HL-60 (cell line): ENCODE measurements around the gene IL1RN.

Source experiments
- CTCF ChIP-seq: IDR thresholded peaks from one replicate; pipeline ENCODE4 v1.5.1; 2011; ENCODE audit warnings: low read length, control low read depth, inconsistent platforms; ENCODE audit not compliant: insufficient read depth
- GABPA ChIP-seq: IDR thresholded peaks from 2 replicates; pipeline ENCODE4 v1.6.1; 2012; ENCODE audit warnings: low read depth

GRCh38 chr2:113084249-113085000 lies 43.0 kb upstream of the IL1RN start:
- no peak for TF ChIP-seq GABPA
- peak; percentile 39 for TF ChIP-seq CTCF
